ENCODE results near the gene SCN1A. TPM values are rescaled to one million over a fixed set of nuclear protein-coding genes. Genes with fewer than 3 reads are reported as not detected.

The SCN1A gene
- total and polyA plus RNA-seq, 4 donors, result 2.1 to 32.6 (median 14.5) TPM

GRCh38 chr2:165970663-165971062 lies 157.2 kb downstream of the SCN1A start:
- H3K4me3 ChIP-seq, result no peak overlapping the region
- WGBS, 2 donors, result 19 to 48% methylated on average over 1 of the region's 1 CpG
- H3K4me1 ChIP-seq (ENCODE audit: control insufficient read depth in 5 of 5, insufficient read depth in 5 of 5, low read length in 5 of 5), result no peaks in the 10 kb centered on the region
- H3K9me3 ChIP-seq (ENCODE audit: control insufficient read depth in 4 of 4, insufficient read depth in 3 of 4, low read length in 3 of 4), result peaks cover 0 to 6% (median 0%) of the 10 kb centered on the region in 4 donors
- ATAC-seq (ENCODE audit: insufficient read depth, low FRiP score) (no peak), DNase-seq (no peak)
- no peaks in the 10 kb centered on the region for H3K27me3 ChIP-seq (ENCODE audit: control insufficient read depth in 3 of 3, insufficient read depth in 3 of 3, low read length in 2 of 3)
- H3K27ac ChIP-seq (ENCODE audit: low read depth in 1 of 2, low read length in 1 of 2), result no peak overlapping the region
- TF ChIP-seq CTCF (IDR thresholded peaks at IDR 0.05; ENCODE audit: control extremely low read depth, extremely low read depth), result no peak
- no peaks in the 10 kb centered on the region for H3K36me3 ChIP-seq (ENCODE audit: control insufficient read depth in 4 of 4, insufficient read depth in 4 of 4, low read length in 4 of 4)
- H3K9ac ChIP-seq (ENCODE audit: insufficient read depth in 1 of 2, low read length in 2 of 2), result no peak overlapping the region

- ATAC-seq (ENCODE audit: insufficient read depth, low FRiP score) (no peak), DNase-seq (peak in 2 of 3 donors; percentile 11 to 28)
- Histone ChIP-seq H3K4me1 (ENCODE audit: control insufficient read depth in 5 of 5, insufficient read depth in 5 of 5, low read length in 5 of 5) (no peaks in the 10 kb centered on the region), H3K4me3 (no peak overlapping the region), H3K9ac (ENCODE audit: insufficient read depth in 1 of 2, low read length in 2 of 2) (no peak overlapping the region), H3K9me3 (ENCODE audit: control insufficient read depth in 4 of 4, insufficient read depth in 3 of 4, low read length in 3 of 4) (peaks cover 0 to 6% (median 0%) of the 10 kb centered on the region in 4 donors), H3K27me3 (ENCODE audit: control insufficient read depth in 3 of 3, insufficient read depth in 3 of 3, low read length in 2 of 3) (no peaks in the 10 kb centered on the region), H3K36me3 (ENCODE audit: control insufficient read depth in 4 of 4, insufficient read depth in 4 of 4, low read length in 4 of 4) (no peaks in the 10 kb centered on the region), H3K27ac (ENCODE audit: low read depth in 1 of 2, low read length in 1 of 2) (no peak overlapping the region)
- WGBS, 2 donors, result 70 to 74% methylated on average over 2 of the region's 2 CpGs
- TF ChIP-seq CTCF (IDR thresholded peaks at IDR 0.05; ENCODE audit: control extremely low read depth, extremely low read depth), result no peak
Observed at GRCh38 chr2:165969227-165969626, 158.6 kb downstream of the SCN1A start.

GRCh38 chr2:165967746-165968145 lies 160.1 kb downstream of the SCN1A start:
- peaks cover 0 to 6% (median 0%) of the 10 kb centered on the region in 4 donors for H3K9me3 ChIP-seq (ENCODE audit: control insufficient read depth in 4 of 4, insufficient read depth in 3 of 4, low read length in 3 of 4)
- no peak overlapping the region for H3K9ac ChIP-seq (ENCODE audit: insufficient read depth in 1 of 2, low read length in 2 of 2)
- no peak overlapping the region for H3K4me3 ChIP-seq
- no peaks in the 10 kb centered on the region for H3K27me3 ChIP-seq (ENCODE audit: control insufficient read depth in 3 of 3, insufficient read depth in 3 of 3, low read length in 2 of 3)
- no peak for TF ChIP-seq CTCF (IDR thresholded peaks at IDR 0.05; ENCODE audit: control extremely low read depth, extremely low read depth)
- H3K4me1 ChIP-seq (ENCODE audit: control insufficient read depth in 5 of 5, insufficient read depth in 5 of 5, low read length in 5 of 5), result no peaks in the 10 kb centered on the region
- DNase-seq, result no peak
- ATAC-seq (ENCODE audit: insufficient read depth, low FRiP score), result no peak
- no peak overlapping the region for H3K27ac ChIP-seq (ENCODE audit: low read depth in 1 of 2, low read length in 1 of 2)
- WGBS, 2 donors, result 93% methylated on average over 3 of the region's 3 CpGs
- no peaks in the 10 kb centered on the region for H3K36me3 ChIP-seq (ENCODE audit: control insufficient read depth in 4 of 4, insufficient read depth in 4 of 4, low read length in 4 of 4)

GRCh38 chr2:165961818-165962217 lies 166.0 kb downstream of the SCN1A start:
- H3K4me3 ChIP-seq, result no peak overlapping the region
- H3K27ac ChIP-seq (ENCODE audit: low read depth in 1 of 2, low read length in 1 of 2), result no peak overlapping the region
- no peaks in the 10 kb centered on the region for H3K36me3 ChIP-seq (ENCODE audit: control insufficient read depth in 4 of 4, insufficient read depth in 4 of 4, low read length in 4 of 4)
- no peaks in the 10 kb centered on the region for H3K27me3 ChIP-seq (ENCODE audit: control insufficient read depth in 3 of 3, insufficient read depth in 3 of 3, low read length in 2 of 3)
- DNase-seq (no peak), ATAC-seq (ENCODE audit: insufficient read depth, low FRiP score) (no peak)
- H3K9me3 ChIP-seq (ENCODE audit: control insufficient read depth in 4 of 4, insufficient read depth in 3 of 4, low read length in 3 of 4), result no peaks in the 10 kb centered on the region
- no peaks in the 10 kb centered on the region for H3K4me1 ChIP-seq (ENCODE audit: control insufficient read depth in 5 of 5, insufficient read depth in 5 of 5, low read length in 5 of 5)
- TF ChIP-seq CTCF (IDR thresholded peaks at IDR 0.05; ENCODE audit: control extremely low read depth, extremely low read depth), result no peak
- 88 to 98% methylated on average over 4 of the region's 4 CpGs for WGBS, 2 donors
- H3K9ac ChIP-seq (ENCODE audit: insufficient read depth in 1 of 2, low read length in 2 of 2), result no peak overlapping the region
